GM23338 (cell line): ENCODE measurements around the gene RASL10B. TPM values are rescaled to one million over a fixed set of nuclear protein-coding genes. Genes with fewer than 3 reads are reported as not detected.
A peak's percentile ranks its signal among the peaks of the same experiment; 100 is the strongest.

ENCODE experiments used
- ATAC-seq: fragments of 200-7000 bp; cut with Tn5 transposase; 3 replicates; pipeline ENCODE4 v1.9.1; 2020
- DNase-seq: peaks from one replicate; pipeline ENCODE4 v3.0.0-alpha.2; 2015; ENCODE audit warnings: low spot score
- H2AFZ ChIP-seq: fragments of 200-600 bp; sonication (generic); 2 replicates; pipeline ENCODE4 v1.8.0; 2016; ENCODE audit warnings: antibody characterized with exemption, mild to moderate bottlenecking, moderate library complexity
- H3F3A ChIP-seq: fragments of 200-600 bp; sonication (generic); replicated peaks from 2 replicates; pipeline ENCODE4 v1.8.0; 2017; ENCODE audit warnings: antibody characterized with exemption, mixed run types, low read depth
- H3K27ac ChIP-seq: fragments of 200-600 bp; sonication (generic); 2 replicates; pipeline ENCODE4 v1.6.1; 2016; ENCODE audit warnings: low read depth
- H3K27me3 ChIP-seq: fragments of 200-600 bp; sonication (generic); 2 replicates; pipeline ENCODE4 v1.8.0; 2016; ENCODE audit warnings: mild to moderate bottlenecking, mixed run types, moderate library complexity; ENCODE audit not compliant: insufficient read depth
- H3K36me3 ChIP-seq: fragments of 200-600 bp; sonication (generic); 2 replicates; pipeline ENCODE4 v1.8.0; 2016; ENCODE audit warnings: mild to moderate bottlenecking; ENCODE audit not compliant: insufficient read depth
- H3K4me1 ChIP-seq: fragments of 200-600 bp; sonication (generic); 2 replicates; pipeline ENCODE4 v1.8.0; 2016; ENCODE audit warnings: mild to moderate bottlenecking, moderate library complexity; ENCODE audit not compliant: insufficient read depth
- H3K4me2 ChIP-seq: fragments of 200-600 bp; sonication (generic); 2 replicates; pipeline ENCODE4 v1.7.1; 2017; ENCODE audit warnings: mixed run types
- H3K4me3 ChIP-seq: fragments of 200-600 bp; sonication (generic); 2 replicates; pipeline ENCODE4 v1.6.1; 2016; ENCODE audit warnings: mixed run types
- H3K79me2 ChIP-seq: fragments of 200-600 bp; sonication (generic); replicated peaks from 2 replicates; pipeline ENCODE4 v1.8.0; 2017; ENCODE audit warnings: mild to moderate bottlenecking; ENCODE audit not compliant: insufficient read depth
- H3K9me2 ChIP-seq: fragments of 200-600 bp; sonication (generic); 2 replicates; pipeline ENCODE4 v1.8.0; 2017; ENCODE audit not compliant: insufficient read depth
- H4K20me1 ChIP-seq: fragments of 200-600 bp; sonication (generic); replicated peaks from 2 replicates; pipeline ENCODE4 v1.8.0; 2017; ENCODE audit warnings: mild to moderate bottlenecking; ENCODE audit not compliant: insufficient read depth
- H3K27ac Mint-ChIP-seq: 2 replicates; pipeline ENCODE4 v1.8.0; 2020; ENCODE audit warnings: inconsistent platforms, mild to moderate bottlenecking, moderate library complexity, mixed read lengths
- H3K27me3 Mint-ChIP-seq: 3 replicates; pipeline ENCODE4 v1.8.0; 2022; ENCODE audit warnings: low read depth, mild to moderate bottlenecking, moderate library complexity, mixed read lengths, inconsistent platforms; ENCODE audit not compliant: insufficient read depth, poor library complexity
- H3K36me3 Mint-ChIP-seq: 3 replicates; pipeline ENCODE4 v1.8.0; 2021; ENCODE audit warnings: low read depth, mild to moderate bottlenecking, inconsistent platforms, moderate library complexity, mixed read lengths
- H3K4me1 Mint-ChIP-seq: 3 replicates; pipeline ENCODE4 v1.8.0; 2020; ENCODE audit warnings: mild to moderate bottlenecking, inconsistent platforms, mixed read lengths
- H3K4me3 Mint-ChIP-seq: 3 replicates; pipeline ENCODE4 v1.8.0; 2021; ENCODE audit warnings: moderate library complexity, mild to moderate bottlenecking, inconsistent platforms, mixed read lengths
- H3K9me3 Mint-ChIP-seq: 3 replicates; pipeline ENCODE4 v1.8.0; 2020; ENCODE audit warnings: moderate library complexity, mild to moderate bottlenecking, inconsistent platforms, mixed read lengths
- CREB1 ChIP-seq: fragments of 250-450 bp; sonication (Bioruptor Pico); IDR thresholded peaks from 2 replicates; pipeline ENCODE4 v1.5.0; 2020; ENCODE audit warnings: low read depth, mild to moderate bottlenecking, moderate library complexity
- EZH2 ChIP-seq: fragments of 200-600 bp; sonication (generic); IDR thresholded peaks from one replicate; pipeline ENCODE4 v1.8.0; 2017; ENCODE audit warnings: antibody characterized with exemption, mild to moderate bottlenecking, low read depth; ENCODE audit not compliant: unreplicated experiment
- EZH2phosphoT487 ChIP-seq: fragments of 200-600 bp; sonication (generic); IDR thresholded peaks from one replicate; pipeline ENCODE4 v1.8.1; 2018; ENCODE audit warnings: antibody characterized with exemption; ENCODE audit not compliant: unreplicated experiment
- JUNB ChIP-seq: IDR thresholded peaks from one replicate; pipeline ENCODE4 v1.6.1; 2016; ENCODE audit warnings: antibody characterized with exemption; ENCODE audit not compliant: unreplicated experiment
- NANOG ChIP-seq: IDR thresholded peaks from 2 replicates; pipeline ENCODE4 v1.6.1; 2016; ENCODE audit warnings: antibody characterized with exemption, borderline replicate concordance
- POLR2AphosphoS5 ChIP-seq: IDR thresholded peaks from 2 replicates; pipeline ENCODE4 v1.6.1; 2016; ENCODE audit warnings: antibody characterized with exemption, low read depth
- STAT1 ChIP-seq: IDR thresholded peaks from one replicate; pipeline ENCODE4 v1.6.1; 2016; ENCODE audit warnings: antibody characterized with exemption; ENCODE audit not compliant: unreplicated experiment
- ZNF114 ChIP-seq: fragments of 250-450 bp; sonication (Bioruptor Pico); IDR thresholded peaks from 2 replicates; pipeline ENCODE4 v1.5.0; 2020; ENCODE audit warnings: mild to moderate bottlenecking, moderate library complexity
- ZNF331 ChIP-seq: fragments of 250-450 bp; sonication (Bioruptor Pico); IDR thresholded peaks from 2 replicates; pipeline ENCODE4 v1.5.0; 2020; ENCODE audit warnings: low read depth, mild to moderate bottlenecking, moderate library complexity
- ZNF462 ChIP-seq: fragments of 250-450 bp; sonication (Bioruptor Pico); IDR thresholded peaks from 2 replicates; pipeline ENCODE4 v1.5.0; 2020; ENCODE audit warnings: mild to moderate bottlenecking, moderate library complexity
- polyA plus RNA-seq: library from polyadenylated mRNA; unstranded; fragments of >200 nt; fragmentation: Nextera tagmentation; extraction: Ambion mirVana; gene quantifications from 2 replicates; pipeline ENCODE4 v1.2.1, GENCODE V29; 2016
- total RNA-seq: library from RNA; depleted of rRNA; stranded (reverse); fragments of >200 nt; shearing (Covaris generic); gene quantifications from 2 replicates; pipeline ENCODE4 v1.2.3, GENCODE V29; 2014
- TF ChIP-seq, protein P1 (sequence below), 2 experiments: fragments of 200-600 bp in 1 of 2; sonication (generic) in 1 of 2; conservative IDR thresholded peaks; 2 replicates each; pipeline versions ENCODE4 v1.5.1 to v1.6.1; 2016 to 2017; ENCODE audit warnings: antibody characterized with exemption in 2 of 2, low read depth in 2 of 2, mild to moderate bottlenecking in 2 of 2, moderate library complexity in 1 of 2
- TF ChIP-seq, protein P2 (sequence below): IDR thresholded peaks from 2 replicates; pipeline ENCODE4 v1.6.1; 2016; ENCODE audit warnings: antibody characterized with exemption
- TF ChIP-seq, protein P3 (sequence below): IDR thresholded peaks from one replicate; pipeline ENCODE4 v1.6.1; 2018; ENCODE audit warnings: antibody characterized with exemption; ENCODE audit not compliant: unreplicated experiment

RASL10B gene
- total and polyA plus RNA-seq, 2 experiments from 2014 or later, result 7.1 to 26.2 TPM

- Mint-ChIP-seq H3K4me3 (peak overlapping the region; percentile 27), H3K36me3 (peaks cover 12% of the 10 kb centered on the region), H3K27ac (peak overlapping the region; percentile 64; the same call in 1 of the 2 replicates), H3K27me3 (peaks cover 13% of the 10 kb centered on the region), H3K4me1 (peaks cover 41% of the 10 kb centered on the region), H3K9me3 (no peaks in the 10 kb centered on the region)
- peak; percentile 51 for DNase-seq
- peaks cover 13% of the 10 kb centered on the region for H3K27me3 ChIP-seq
- no peak for ATAC-seq
- no peak overlapping the region for H3K27ac ChIP-seq
- peak overlapping the region; percentile 6; the same call in 1 of the 2 replicates for H3K4me2 ChIP-seq
- no peaks in the 10 kb centered on the region for H4K20me1 ChIP-seq
- H3K4me1 ChIP-seq, result peaks cover 31% of the 10 kb centered on the region
- peaks cover 2% of the 10 kb centered on the region for H3K36me3 ChIP-seq
- no peak overlapping the region for H3K4me3 ChIP-seq
- H3F3A ChIP-seq, result 0 out of 2 replicates have a peak, but pooled peaks cover 3% of the 10 kb centered on the region
- no peak overlapping the region for H2AFZ ChIP-seq
- H3K79me2 ChIP-seq, result no peaks in the 10 kb centered on the region
- TF ChIP-seq CREB1 (no peak), POLR2AphosphoS5 (no peak), NANOG (no peak), ZNF331 (no peak), JUNB (no peak), ZNF462 (CRISPR knock-in tag) (no peak), ZNF114 (no peak), EZH2 (no peak), STAT1 (no peak), EZH2phosphoT487 (no peak)
- TF ChIP-seq, protein P1, sequence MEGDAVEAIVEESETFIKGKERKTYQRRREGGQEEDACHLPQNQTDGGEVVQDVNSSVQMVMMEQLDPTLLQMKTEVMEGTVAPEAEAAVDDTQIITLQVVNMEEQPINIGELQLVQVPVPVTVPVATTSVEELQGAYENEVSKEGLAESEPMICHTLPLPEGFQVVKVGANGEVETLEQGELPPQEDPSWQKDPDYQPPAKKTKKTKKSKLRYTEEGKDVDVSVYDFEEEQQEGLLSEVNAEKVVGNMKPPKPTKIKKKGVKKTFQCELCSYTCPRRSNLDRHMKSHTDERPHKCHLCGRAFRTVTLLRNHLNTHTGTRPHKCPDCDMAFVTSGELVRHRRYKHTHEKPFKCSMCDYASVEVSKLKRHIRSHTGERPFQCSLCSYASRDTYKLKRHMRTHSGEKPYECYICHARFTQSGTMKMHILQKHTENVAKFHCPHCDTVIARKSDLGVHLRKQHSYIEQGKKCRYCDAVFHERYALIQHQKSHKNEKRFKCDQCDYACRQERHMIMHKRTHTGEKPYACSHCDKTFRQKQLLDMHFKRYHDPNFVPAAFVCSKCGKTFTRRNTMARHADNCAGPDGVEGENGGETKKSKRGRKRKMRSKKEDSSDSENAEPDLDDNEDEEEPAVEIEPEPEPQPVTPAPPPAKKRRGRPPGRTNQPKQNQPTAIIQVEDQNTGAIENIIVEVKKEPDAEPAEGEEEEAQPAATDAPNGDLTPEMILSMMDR (conservative IDR thresholded peaks at IDR 0.05; ENCODE audit: low read depth in 2 of 2), result no peak
- TF ChIP-seq, protein P2, sequence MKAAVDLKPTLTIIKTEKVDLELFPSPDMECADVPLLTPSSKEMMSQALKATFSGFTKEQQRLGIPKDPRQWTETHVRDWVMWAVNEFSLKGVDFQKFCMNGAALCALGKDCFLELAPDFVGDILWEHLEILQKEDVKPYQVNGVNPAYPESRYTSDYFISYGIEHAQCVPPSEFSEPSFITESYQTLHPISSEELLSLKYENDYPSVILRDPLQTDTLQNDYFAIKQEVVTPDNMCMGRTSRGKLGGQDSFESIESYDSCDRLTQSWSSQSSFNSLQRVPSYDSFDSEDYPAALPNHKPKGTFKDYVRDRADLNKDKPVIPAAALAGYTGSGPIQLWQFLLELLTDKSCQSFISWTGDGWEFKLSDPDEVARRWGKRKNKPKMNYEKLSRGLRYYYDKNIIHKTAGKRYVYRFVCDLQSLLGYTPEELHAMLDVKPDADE, result no peak
- TF ChIP-seq, protein P3, sequence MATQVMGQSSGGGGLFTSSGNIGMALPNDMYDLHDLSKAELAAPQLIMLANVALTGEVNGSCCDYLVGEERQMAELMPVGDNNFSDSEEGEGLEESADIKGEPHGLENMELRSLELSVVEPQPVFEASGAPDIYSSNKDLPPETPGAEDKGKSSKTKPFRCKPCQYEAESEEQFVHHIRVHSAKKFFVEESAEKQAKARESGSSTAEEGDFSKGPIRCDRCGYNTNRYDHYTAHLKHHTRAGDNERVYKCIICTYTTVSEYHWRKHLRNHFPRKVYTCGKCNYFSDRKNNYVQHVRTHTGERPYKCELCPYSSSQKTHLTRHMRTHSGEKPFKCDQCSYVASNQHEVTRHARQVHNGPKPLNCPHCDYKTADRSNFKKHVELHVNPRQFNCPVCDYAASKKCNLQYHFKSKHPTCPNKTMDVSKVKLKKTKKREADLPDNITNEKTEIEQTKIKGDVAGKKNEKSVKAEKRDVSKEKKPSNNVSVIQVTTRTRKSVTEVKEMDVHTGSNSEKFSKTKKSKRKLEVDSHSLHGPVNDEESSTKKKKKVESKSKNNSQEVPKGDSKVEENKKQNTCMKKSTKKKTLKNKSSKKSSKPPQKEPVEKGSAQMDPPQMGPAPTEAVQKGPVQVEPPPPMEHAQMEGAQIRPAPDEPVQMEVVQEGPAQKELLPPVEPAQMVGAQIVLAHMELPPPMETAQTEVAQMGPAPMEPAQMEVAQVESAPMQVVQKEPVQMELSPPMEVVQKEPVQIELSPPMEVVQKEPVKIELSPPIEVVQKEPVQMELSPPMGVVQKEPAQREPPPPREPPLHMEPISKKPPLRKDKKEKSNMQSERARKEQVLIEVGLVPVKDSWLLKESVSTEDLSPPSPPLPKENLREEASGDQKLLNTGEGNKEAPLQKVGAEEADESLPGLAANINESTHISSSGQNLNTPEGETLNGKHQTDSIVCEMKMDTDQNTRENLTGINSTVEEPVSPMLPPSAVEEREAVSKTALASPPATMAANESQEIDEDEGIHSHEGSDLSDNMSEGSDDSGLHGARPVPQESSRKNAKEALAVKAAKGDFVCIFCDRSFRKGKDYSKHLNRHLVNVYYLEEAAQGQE, result no peak
- H3K9me2 ChIP-seq, result no peaks in the 10 kb centered on the region
Measured at GRCh38 chr17:35729405-35729833, 2.0 kb upstream of the RASL10B start.
